HepG2 (cell line): ENCODE measurements around the gene ERCC6L2. TPM values are rescaled to one million over a fixed set of nuclear protein-coding genes. Genes with fewer than 3 reads are reported as not detected.
A peak's percentile ranks its signal among the peaks of the same experiment; 100 is the strongest.

Source experiments
- CBX5 ChIP-seq: sonication (generic); formaldehyde crosslinking; IDR thresholded peaks from 2 replicates; pipeline ENCODE4 v1.4.0; 2020; ENCODE audit warnings: missing genetic modification reagents, borderline replicate concordance
- CENPT ChIP-seq: sonication (generic); formaldehyde crosslinking; IDR thresholded peaks from 2 replicates; pipeline ENCODE4 v1.8.0; 2022; ENCODE audit warnings: low read depth, mild to moderate bottlenecking, moderate library complexity, missing genetic modification reagents
- EEA1 ChIP-seq: sonication (generic); formaldehyde crosslinking; IDR thresholded peaks from 2 replicates; pipeline ENCODE4 v1.5.1; 2020; ENCODE audit warnings: mild to moderate bottlenecking, missing genetic modification reagents, borderline replicate concordance
- GTF3A ChIP-seq: sonication (generic); formaldehyde crosslinking; conservative IDR thresholded peaks from 2 replicates; pipeline ENCODE4 v1.4.0; 2020; ENCODE audit warnings: mild to moderate bottlenecking, missing genetic modification reagents
- HNF4A ChIP-seq: sonication (generic); formaldehyde crosslinking; IDR thresholded peaks from 2 replicates; pipeline ENCODE4 v1.4.0; 2020; ENCODE audit warnings: missing genetic modification reagents
- KMT2A ChIP-seq: sonication (generic); formaldehyde crosslinking; IDR thresholded peaks from 2 replicates; pipeline ENCODE4 v1.4.0; 2020; ENCODE audit warnings: missing genetic modification reagents
- MAFK ChIP-seq, 2 experiments: IDR thresholded peaks in 1 of 2; conservative IDR thresholded peaks in 1 of 2; 2 replicates each; pipeline ENCODE4 v1.6.1; 2011; ENCODE audit warnings: improper control_type of control experiment in 2 of 2, low read length in 2 of 2
- NBN ChIP-seq: fragments of 450-650 bp; conservative IDR thresholded peaks from 2 replicates; pipeline ENCODE4 v1.6.1; 2017
- NCOA5 ChIP-seq: sonication (generic); formaldehyde crosslinking; IDR thresholded peaks from 2 replicates; pipeline ENCODE4 v1.4.0; 2020; ENCODE audit warnings: missing genetic modification reagents
- NFIC ChIP-seq: IDR thresholded peaks from 2 replicates; pipeline ENCODE4 v1.6.1; 2012; ENCODE audit warnings: mild to moderate bottlenecking, low read length, inconsistent platforms
- NFKBIZ ChIP-seq: IDR thresholded peaks from 2 replicates; pipeline ENCODE4 v1.6.1; 2018; ENCODE audit warnings: missing genetic modification reagents, missing compliant biosample characterization
- NR2F2 ChIP-seq: IDR thresholded peaks from 2 replicates; pipeline ENCODE4 v1.6.1; 2012; ENCODE audit warnings: low read depth, inconsistent platforms, borderline replicate concordance
- RAD51 ChIP-seq: fragments of 450-650 bp; IDR thresholded peaks from 2 replicates; pipeline ENCODE4 v1.6.1; 2016; ENCODE audit warnings: borderline replicate concordance
- RARA ChIP-seq: IDR thresholded peaks from 2 replicates; pipeline ENCODE4 v1.6.1; 2016; ENCODE audit warnings: missing genetic modification reagents, missing compliant biosample characterization
- REXO4 ChIP-seq: sonication (generic); formaldehyde crosslinking; IDR thresholded peaks from 2 replicates; pipeline ENCODE4 v1.8.0; 2022; ENCODE audit warnings: missing genetic modification reagents, mild to moderate bottlenecking, borderline replicate concordance
- RFX5 ChIP-seq: IDR thresholded peaks from 2 replicates; pipeline ENCODE4 v1.6.1; 2011; ENCODE audit warnings: low read depth, low read length, improper control_type of control experiment
- SNAPC2 ChIP-seq: sonication (generic); formaldehyde crosslinking; IDR thresholded peaks from 2 replicates; pipeline ENCODE4 v1.8.1; 2022; ENCODE audit warnings: mild to moderate bottlenecking, missing genetic modification reagents
- TCF12 ChIP-seq, 2 experiments: fragments of 450-650 bp in 1 of 2; sonication (generic) in 1 of 2; formaldehyde crosslinking in 1 of 2; IDR thresholded peaks; 2 replicates each; pipeline versions ENCODE4 v1.6.1 to v1.8.0; 2017 to 2022; ENCODE audit warnings: antibody characterized with exemption in 1 of 2, mild to moderate bottlenecking in 1 of 2, missing genetic modification reagents in 1 of 2, moderate library complexity in 1 of 2
- TCF7L2 ChIP-seq: IDR thresholded peaks from 2 replicates; pipeline ENCODE4 v1.6.1; 2011; ENCODE audit warnings: mild to moderate bottlenecking, low read depth, low read length, moderate library complexity
- TEAD3 ChIP-seq: optimal IDR thresholded peaks from 2 replicates; pipeline ENCODE3; 2016; ENCODE audit warnings: borderline replicate concordance
- TRIM24 ChIP-seq: sonication (generic); formaldehyde crosslinking; IDR thresholded peaks from 2 replicates; pipeline ENCODE4 v1.8.0; 2022; ENCODE audit warnings: mild to moderate bottlenecking, missing genetic modification reagents
- XBP1 ChIP-seq: sonication (generic); formaldehyde crosslinking; IDR thresholded peaks from 2 replicates; pipeline ENCODE4 v1.5.0; 2020; ENCODE audit warnings: missing genetic modification reagents
- YEATS2 ChIP-seq: sonication (generic); formaldehyde crosslinking; IDR thresholded peaks from 2 replicates; pipeline ENCODE4 v1.4.0; 2020; ENCODE audit warnings: missing genetic modification reagents, borderline replicate concordance
- ZNF160 ChIP-seq: sonication (generic); formaldehyde crosslinking; IDR thresholded peaks from 2 replicates; pipeline ENCODE4 v1.8.0; 2022; ENCODE audit warnings: mild to moderate bottlenecking, inconsistent platforms, missing genetic modification reagents
- ZNF205 ChIP-seq: IDR thresholded peaks from 2 replicates; pipeline ENCODE4 v1.6.1; 2018; ENCODE audit warnings: missing biosample characterization, missing genetic modification reagents
- ZNF251 ChIP-seq: sonication (generic); formaldehyde crosslinking; IDR thresholded peaks from 2 replicates; pipeline ENCODE4 v1.9.0; 2021; ENCODE audit warnings: mild to moderate bottlenecking, missing genetic modification reagents
- ZNF292 ChIP-seq: sonication (generic); formaldehyde crosslinking; IDR thresholded peaks from 2 replicates; pipeline ENCODE4 v1.8.1; 2022; ENCODE audit warnings: mild to moderate bottlenecking, low read depth, missing genetic modification reagents, borderline replicate concordance
- ZNF343 ChIP-seq: sonication (generic); formaldehyde crosslinking; IDR thresholded peaks from 2 replicates; pipeline ENCODE4 v1.4.0; 2020; ENCODE audit warnings: mild to moderate bottlenecking, missing genetic modification reagents
- ZNF382 ChIP-seq: sonication (generic); formaldehyde crosslinking; IDR thresholded peaks from 2 replicates; pipeline ENCODE4 v1.5.0; 2020; ENCODE audit warnings: missing genetic modification reagents, mild to moderate bottlenecking, borderline replicate concordance
- ZNF501 ChIP-seq: sonication (generic); formaldehyde crosslinking; IDR thresholded peaks from 2 replicates; pipeline ENCODE4 v1.5.1; 2020; ENCODE audit warnings: mild to moderate bottlenecking, moderate library complexity, missing genetic modification reagents
- ZNF740 ChIP-seq: sonication (generic); formaldehyde crosslinking; IDR thresholded peaks from 2 replicates; pipeline ENCODE4 v1.4.0; 2020; ENCODE audit warnings: missing genetic modification reagents
- ZNF772 ChIP-seq: sonication (generic); formaldehyde crosslinking; IDR thresholded peaks from 2 replicates; pipeline ENCODE4 v1.5.0; 2020; ENCODE audit warnings: mild to moderate bottlenecking, missing genetic modification reagents
- polyA plus RNA-seq, 8 experiments: library from polyadenylated mRNA; depleted of rRNA in 3 of 8; stranded (reverse) in 7 of 8; unstranded in 1 of 8; fragments of >200 nt; fragmentation: Illumina TruSeq in 4 of 8; extraction: Trizol in 4 of 8; gene quantifications; 2 replicates each; pipeline versions ENCODE4 v1.2.1 to v1.2.3, GENCODE V29; 2011 to 2016; ENCODE audit warnings: low read depth in 4 of 8, missing spikeins in 1 of 8, mixed read lengths in 1 of 8; ENCODE audit not compliant: insufficient read depth in 1 of 8
- total RNA-seq, 5 experiments: library from RNA; depleted of rRNA; stranded (reverse); fragments of >200 nt; fragmentation: Illumina TruSeq; extraction: Trizol; gene quantifications; 2 replicates each; pipeline ENCODE4 v1.2.3, GENCODE V29; 2016; ENCODE audit warnings: low read depth in 1 of 5
- TF ChIP-seq, protein P1 (sequence below): IDR thresholded peaks from 2 replicates; pipeline ENCODE4 v1.6.1; 2016; ENCODE audit warnings: control low read depth
- TF ChIP-seq, protein P2 (sequence below): sonication (generic); formaldehyde crosslinking; IDR thresholded peaks from 2 replicates; pipeline ENCODE4 v1.4.0; 2020; ENCODE audit warnings: mild to moderate bottlenecking, missing genetic modification reagents

ERCC6L2 gene
- total and polyA plus RNA-seq, 2 of the 13 experiments (the other 11 are each of a cell fraction or from before 2014, with no cell fraction given): 13.4 to 45.9 TPM

GRCh38 chr9:95923794-95924193 is 48.3 kb downstream of the ERCC6L2 start (continued):
- TF ChIP-seq ZNF251 (no peak), ZNF740 (CRISPR knock-in tag) (no peak), RFX5 (peak; percentile 95), ZNF292 (CRISPR knock-in tag) (0 out of 2 replicates have a peak, but pooled peaks have one; percentile 28), ZNF501 (no peak), CENPT (CRISPR knock-in tag) (no peak), HNF4A (peak; percentile 70), REXO4 (no peak), MAFK (conservative IDR thresholded peaks at IDR 0.05 in 1 of 2, IDR thresholded peaks at IDR 0.05 in 1 of 2; ENCODE audit: low read length in 2 of 2) (0 out of 4 replicates have a peak, but pooled peaks of 1 of the 2 experiments have one; percentile 6), TCF12 (IDR thresholded peaks at IDR 0.05) (no peak), TCF12 (CRISPR knock-in tag; IDR thresholded peaks at IDR 0.05) (no peak), CBX5 (no peak), NR2F2 (peak; percentile 66), TRIM24 (CRISPR knock-in tag) (no peak), TEAD3 (peak; percentile 30), GTF3A (no peak), SNAPC2 (CRISPR knock-in tag) (no peak), NFIC (no peak), YEATS2 (CRISPR knock-in tag) (no peak; the same call in 1 of the 2 replicates), ZNF772 (CRISPR knock-in tag) (no peak), TCF7L2 (no peak), XBP1 (no peak), ZNF160 (CRISPR knock-in tag) (no peak), NFKBIZ (CRISPR knock-in tag) (no peak), ZNF205 (CRISPR knock-in tag) (no peak), NCOA5 (CRISPR knock-in tag) (no peak), ZNF382 (no peak), KMT2A (CRISPR knock-in tag) (peak; percentile 61; the same call in 1 of the 2 replicates), EEA1 (CRISPR knock-in tag) (no peak), ZNF343 (CRISPR knock-in tag) (no peak), NBN (no peak), RAD51 (no peak), RARA (CRISPR knock-in tag) (peak; percentile 80)
- TF ChIP-seq, protein P1, sequence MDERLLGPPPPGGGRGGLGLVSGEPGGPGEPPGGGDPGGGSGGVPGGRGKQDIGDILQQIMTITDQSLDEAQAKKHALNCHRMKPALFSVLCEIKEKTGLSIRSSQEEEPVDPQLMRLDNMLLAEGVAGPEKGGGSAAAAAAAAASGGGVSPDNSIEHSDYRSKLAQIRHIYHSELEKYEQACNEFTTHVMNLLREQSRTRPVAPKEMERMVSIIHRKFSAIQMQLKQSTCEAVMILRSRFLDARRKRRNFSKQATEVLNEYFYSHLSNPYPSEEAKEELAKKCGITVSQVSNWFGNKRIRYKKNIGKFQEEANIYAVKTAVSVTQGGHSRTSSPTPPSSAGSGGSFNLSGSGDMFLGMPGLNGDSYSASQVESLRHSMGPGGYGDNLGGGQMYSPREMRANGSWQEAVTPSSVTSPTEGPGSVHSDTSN (CRISPR knock-in tag): no peak
- TF ChIP-seq, protein P2, sequence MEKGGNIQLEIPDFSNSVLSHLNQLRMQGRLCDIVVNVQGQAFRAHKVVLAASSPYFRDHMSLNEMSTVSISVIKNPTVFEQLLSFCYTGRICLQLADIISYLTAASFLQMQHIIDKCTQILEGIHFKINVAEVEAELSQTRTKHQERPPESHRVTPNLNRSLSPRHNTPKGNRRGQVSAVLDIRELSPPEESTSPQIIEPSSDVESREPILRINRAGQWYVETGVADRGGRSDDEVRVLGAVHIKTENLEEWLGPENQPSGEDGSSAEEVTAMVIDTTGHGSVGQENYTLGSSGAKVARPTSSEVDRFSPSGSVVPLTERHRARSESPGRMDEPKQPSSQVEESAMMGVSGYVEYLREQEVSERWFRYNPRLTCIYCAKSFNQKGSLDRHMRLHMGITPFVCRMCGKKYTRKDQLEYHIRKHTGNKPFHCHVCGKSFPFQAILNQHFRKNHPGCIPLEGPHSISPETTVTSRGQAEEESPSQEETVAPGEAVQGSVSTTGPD (CRISPR knock-in tag): no peak
